Progenitor cell of endocrine pancreas (in vitro differentiated cells): ENCODE measurements around the gene CBFA2T3. TPM values are rescaled to one million over a fixed set of nuclear protein-coding genes. Genes with fewer than 3 reads are reported as not detected.

Experiments
- DNase-seq: peaks from one replicate; pipeline ENCODE4 v3.0.0; 2021; ENCODE audit warnings: low spot score; ENCODE audit not compliant: unreplicated experiment
- H3K27ac Mint-ChIP-seq: 2 replicates; pipeline ENCODE4 v1.8.0; 2021; ENCODE audit warnings: mild to moderate bottlenecking, moderate library complexity, mixed read lengths
- H3K27me3 Mint-ChIP-seq: 2 replicates; pipeline ENCODE4 v1.8.0; 2021; ENCODE audit warnings: mixed read lengths
- H3K36me3 Mint-ChIP-seq: 2 replicates; pipeline ENCODE4 v1.8.0; 2022; ENCODE audit warnings: mixed read lengths; ENCODE audit not compliant: insufficient read depth
- H3K4me1 Mint-ChIP-seq: 2 replicates; pipeline ENCODE4 v1.8.0; 2021; ENCODE audit warnings: low read depth, mixed read lengths
- H3K4me3 Mint-ChIP-seq: 2 replicates; pipeline ENCODE4 v1.8.0; 2021; ENCODE audit warnings: low read depth, mild to moderate bottlenecking, moderate library complexity, mixed read lengths
- H3K9me3 Mint-ChIP-seq: 2 replicates; pipeline ENCODE4 v1.8.0; 2021; ENCODE audit warnings: low read depth, mixed read lengths
- CTCF ChIP-seq: fragments of 200-600 bp; sonication (generic); IDR thresholded peaks from one replicate; pipeline ENCODE4 v1.5.0; 2021; ENCODE audit warnings: antibody characterized with exemption, mild to moderate bottlenecking; ENCODE audit not compliant: unreplicated experiment
- total RNA-seq: library from RNA; stranded (reverse); gene quantifications from 2 replicates; pipeline ENCODE4 v1.2.1, GENCODE V29; 2021

Gene CBFA2T3
- total RNA-seq, 1 donor from 2014 or later: 12.9 TPM

- Mint-ChIP-seq H3K27me3 (no peaks in the 10 kb centered on the region), H3K4me1 (peaks cover 12% of the 10 kb centered on the region), H3K27ac (peak overlapping the region; percentile 62), H3K4me3 (peak overlapping the region; percentile 95), H3K9me3 (no peaks in the 10 kb centered on the region), H3K36me3 (peaks cover 4% of the 10 kb centered on the region)
- DNase-seq: no peak
- TF ChIP-seq CTCF: no peak
Measured at GRCh38 chr16:88856122-88856827, 120.7 kb downstream of the CBFA2T3 start.

DNA sequence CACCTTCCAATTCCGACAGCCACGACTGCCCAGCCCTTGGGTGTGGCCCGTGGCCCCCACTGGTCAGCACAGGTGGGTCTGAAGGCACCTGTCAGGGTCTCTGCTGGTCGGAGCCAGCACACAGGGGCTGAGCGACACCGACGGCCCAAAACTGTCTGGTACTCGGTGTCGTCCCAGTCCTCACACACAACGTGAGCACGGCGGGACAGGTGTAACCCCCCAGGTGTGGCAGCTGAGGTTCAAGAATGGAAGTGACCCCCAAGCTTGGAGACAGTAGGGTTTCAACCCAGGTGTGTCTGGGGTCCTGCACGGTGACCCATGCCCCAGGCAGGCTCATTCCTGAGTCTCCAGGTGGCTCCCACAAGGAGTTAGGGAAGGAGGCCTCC, 121.3 kb downstream of the CBFA2T3 start:
- Mint-ChIP-seq H3K27ac (peak overlapping the region; percentile 62), H3K9me3 (no peaks in the 10 kb centered on the region), H3K36me3 (peaks cover 6% of the 10 kb centered on the region), H3K4me1 (peaks cover 12% of the 10 kb centered on the region), H3K4me3 (peak overlapping the region; percentile 73), H3K27me3 (no peaks in the 10 kb centered on the region)
- no peak for TF ChIP-seq CTCF
- no peak for DNase-seq

GRCh38 chr16:88855176-88855575, 121.8 kb downstream of the CBFA2T3 start:
- no peak for TF ChIP-seq CTCF
- Mint-ChIP-seq H3K4me3 (peak overlapping the region; percentile 61), H3K27ac (no peak overlapping the region), H3K36me3 (peaks cover 6% of the 10 kb centered on the region), H3K4me1 (peaks cover 12% of the 10 kb centered on the region), H3K27me3 (no peaks in the 10 kb centered on the region), H3K9me3 (no peaks in the 10 kb centered on the region)
- DNase-seq: no peak

DNA sequence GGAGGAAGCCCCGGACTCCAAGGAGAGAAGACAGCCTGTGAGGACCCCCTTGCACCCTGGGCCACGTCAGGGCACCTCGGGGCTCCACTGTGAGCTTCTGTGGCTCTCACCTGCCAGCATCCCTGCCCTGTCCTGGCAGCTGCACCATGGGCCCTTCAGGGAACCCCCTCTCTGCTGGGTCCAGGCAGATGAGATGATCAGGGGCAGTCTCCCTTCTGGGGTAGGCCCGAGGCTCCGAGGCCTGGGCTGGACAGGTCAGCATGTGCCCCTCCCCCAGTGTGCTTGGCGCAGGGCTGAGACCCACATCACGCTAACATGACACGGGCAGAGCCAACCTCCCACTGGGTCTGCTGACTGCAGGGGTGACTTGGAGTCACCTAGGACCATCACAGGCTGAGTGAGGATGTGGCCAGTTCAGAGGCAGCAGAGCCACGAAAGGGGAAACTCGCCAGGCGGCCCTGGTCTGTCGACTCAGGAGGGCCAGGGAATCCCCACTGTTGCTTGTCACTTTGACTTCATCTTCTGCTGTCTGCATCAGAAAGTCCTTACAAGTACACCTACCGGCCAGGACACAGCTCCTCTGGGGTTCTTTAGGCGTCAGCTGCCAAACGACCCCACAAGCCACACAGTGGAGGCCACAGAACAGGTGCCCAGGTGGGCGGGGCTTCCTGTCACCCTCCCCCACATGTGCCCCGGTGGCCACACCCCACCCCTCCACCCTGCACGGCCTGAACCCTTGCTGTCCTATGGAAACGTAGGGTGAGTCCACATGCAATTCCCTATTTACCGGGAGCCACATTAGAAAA, 122.5 kb downstream of the CBFA2T3 start:
- Mint-ChIP-seq H3K27ac (no peak overlapping the region), H3K9me3 (no peaks in the 10 kb centered on the region), H3K27me3 (no peaks in the 10 kb centered on the region), H3K4me3 (peak overlapping the region; percentile 61), H3K36me3 (peaks cover 6% of the 10 kb centered on the region), H3K4me1 (peaks cover 12% of the 10 kb centered on the region)
- TF ChIP-seq CTCF: no peak
- DNase-seq: no peak

DNA sequence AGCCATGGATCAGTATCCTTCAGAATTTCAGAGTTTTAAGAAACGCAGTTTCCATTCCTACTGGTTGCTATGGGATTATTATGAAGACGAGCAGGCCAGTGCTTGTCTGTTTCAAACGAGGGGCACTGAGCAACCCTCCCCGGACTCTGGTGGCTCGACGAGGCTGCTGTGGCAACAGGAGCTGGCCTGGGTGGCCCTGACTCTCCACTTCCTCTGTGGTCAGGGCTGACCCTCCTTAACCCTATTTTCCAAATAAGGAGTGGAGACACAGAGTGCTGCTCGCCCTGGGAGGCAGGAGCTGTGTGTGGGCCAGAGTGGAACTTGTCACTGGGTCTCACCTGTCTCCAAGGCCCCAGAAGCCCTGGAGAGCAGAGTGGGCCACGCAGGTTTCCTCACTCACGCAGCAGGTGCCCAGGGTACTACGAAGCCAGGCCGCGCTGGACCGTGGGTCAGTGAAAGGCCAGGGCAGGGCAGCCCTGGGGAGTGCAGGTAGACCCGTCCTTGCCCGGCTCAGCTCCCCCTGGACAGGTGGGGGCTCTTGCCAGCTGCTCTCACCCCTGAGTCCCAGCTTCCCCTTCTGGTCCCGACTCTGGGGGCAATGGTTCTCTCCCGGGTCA, 123.6 kb downstream of the CBFA2T3 start:
- Mint-ChIP-seq H3K4me1 (peaks cover 12% of the 10 kb centered on the region), H3K27ac (no peak overlapping the region), H3K27me3 (no peaks in the 10 kb centered on the region), H3K9me3 (no peaks in the 10 kb centered on the region), H3K4me3 (no peak overlapping the region), H3K36me3 (peaks cover 6% of the 10 kb centered on the region)
- no peak for TF ChIP-seq CTCF
- no peak for DNase-seq
